ENCODE measurements around the gene APH1A.
"Not testable (repeated sequence)": the region's sequence is repeated elsewhere in the genome, so short reads cannot be mapped to it uniquely, and the experiment has no call there.

The APH1A gene

DNA sequence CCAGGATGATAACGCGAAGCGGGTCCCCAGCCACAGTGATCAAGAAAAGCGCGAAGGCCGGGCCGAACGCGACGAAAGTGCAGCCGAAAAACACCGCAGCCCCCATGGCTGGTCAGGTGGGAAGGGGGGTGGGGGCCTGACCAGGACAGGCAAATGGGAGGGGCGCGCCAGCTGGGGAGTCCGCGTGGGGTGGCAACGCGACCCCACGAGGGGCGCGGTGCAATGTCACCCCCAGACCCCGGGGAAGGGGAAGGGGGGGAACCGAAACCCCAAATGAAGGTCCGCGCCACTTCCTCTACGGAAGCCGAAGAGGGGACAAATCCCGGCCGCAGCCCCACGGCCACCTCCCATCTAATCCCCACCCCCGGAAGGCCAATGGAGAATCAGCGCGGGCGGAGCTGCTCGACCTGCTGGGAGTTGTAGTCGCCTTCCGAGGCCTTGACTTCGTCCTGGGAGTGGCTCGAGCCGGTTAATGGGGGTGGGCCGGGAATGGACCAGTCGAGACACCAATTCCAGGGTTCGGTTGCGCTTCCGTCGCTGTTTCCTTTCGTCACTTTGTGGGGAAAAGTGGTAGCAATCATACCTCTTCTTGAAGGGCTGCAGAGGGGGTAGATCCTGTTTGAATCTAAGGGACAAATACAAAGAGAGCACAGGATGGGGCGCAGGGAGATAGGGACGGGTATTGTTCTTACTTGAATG, at the start of gene APH1A:
Gene APH1A (minus strand): TSS at position 312 of the 699 bp plus-strand sequence. CDS start 206 bp downstream, at position 106.
- peak within 1 kb of the TSS; percentile 68 for H3K4me3 ChIP-seq (ENCODE audit: low read length)
- no peak for TF ChIP-seq ZNF274 (IDR thresholded peaks at IDR 0.05; ENCODE audit: low read depth, low read length)

DNA sequence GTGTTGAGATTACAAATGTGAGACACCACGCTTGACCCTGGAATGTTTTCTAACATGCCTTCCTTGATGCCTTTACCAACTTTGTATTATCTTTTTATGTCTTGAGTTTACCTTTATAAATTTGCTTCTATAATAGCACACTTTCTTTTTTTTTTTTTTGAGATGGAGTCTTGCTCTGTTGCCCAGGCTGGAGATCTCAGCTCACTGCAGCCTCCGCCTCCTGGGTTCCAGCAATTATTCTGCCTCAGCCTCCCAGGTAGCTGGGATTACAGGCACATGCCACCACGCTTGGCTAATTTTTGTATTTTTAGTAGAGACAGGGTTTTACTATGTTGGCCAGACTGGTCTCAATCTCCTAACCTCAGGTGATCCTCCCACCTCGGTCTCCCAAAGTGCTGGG, 45.9 kb upstream of the APH1A start:
- not testable (repeated sequence) for H3K4me3 ChIP-seq (ENCODE audit: low read length)

DNA sequence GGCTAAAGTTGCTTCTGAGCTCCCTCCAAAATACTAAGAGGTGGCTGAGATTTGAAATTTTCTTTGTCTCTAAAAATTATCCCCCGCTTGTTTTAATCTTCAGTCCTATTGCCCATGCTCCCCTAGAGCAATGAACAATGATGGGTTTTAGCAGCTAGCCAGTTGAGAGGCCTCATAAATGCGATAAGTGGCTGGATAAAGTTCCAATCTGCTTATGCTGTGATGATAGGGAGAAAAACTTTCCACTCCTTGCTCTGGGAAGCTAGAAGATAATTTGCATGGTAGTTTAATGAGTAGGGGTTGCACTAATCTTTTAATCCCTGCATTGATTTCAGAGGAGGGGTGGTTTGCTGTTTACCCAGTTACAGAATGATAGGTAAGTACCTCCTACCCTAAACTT, 42.9 kb upstream of the APH1A start:
- H3K4me3 ChIP-seq (ENCODE audit: low read length), result no peak overlapping the region
- no peak for TF ChIP-seq ZNF274 (IDR thresholded peaks at IDR 0.05; ENCODE audit: low read depth, low read length)

DNA sequence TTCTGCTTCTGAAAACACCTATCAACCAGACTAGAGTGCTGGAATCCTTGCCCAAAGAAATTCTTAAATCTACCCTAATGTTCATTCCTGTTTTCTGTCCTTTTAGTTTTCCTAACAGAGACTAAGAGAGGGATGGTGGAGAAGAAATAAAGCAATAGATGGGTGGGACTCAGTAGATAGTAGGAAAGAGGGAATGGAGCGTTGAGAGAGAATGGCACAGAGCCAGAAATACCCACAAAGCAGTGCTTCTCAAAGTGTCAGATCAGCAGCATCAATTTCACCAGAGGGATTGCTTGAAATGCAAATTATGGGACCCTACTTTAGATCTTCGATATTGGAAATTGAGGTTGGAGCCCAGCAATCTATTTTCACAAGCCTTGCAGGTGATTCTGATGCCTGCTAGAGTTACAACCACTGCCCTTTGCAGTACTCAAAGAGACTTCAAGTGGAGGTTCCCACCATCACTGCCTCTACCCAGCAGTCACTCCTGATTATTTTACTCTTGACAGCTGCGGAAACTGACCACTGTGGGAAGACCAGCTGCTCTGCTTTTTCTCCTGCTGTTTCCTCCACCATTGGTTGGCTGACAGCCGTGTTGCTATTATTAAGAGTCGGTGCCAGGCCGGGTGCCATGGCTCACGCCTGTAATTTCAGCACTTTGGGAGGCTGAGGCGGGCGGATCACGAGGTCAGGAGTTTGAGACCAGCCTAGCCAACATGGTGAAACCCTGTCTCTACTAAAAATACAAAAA, 41.1 kb upstream of the APH1A start:
- H3K4me3 ChIP-seq (ENCODE audit: low read length), result no peak overlapping the region
- TF ChIP-seq ZNF274 (IDR thresholded peaks at IDR 0.05; ENCODE audit: low read depth, low read length), result no peak

GRCh38 chr1:150308585-150308984, 39.8 kb upstream of the APH1A start:
- H3K4me3 ChIP-seq (ENCODE audit: low read length), result not testable (repeated sequence)

GRCh38 chr1:150302902-150303301, 34.1 kb upstream of the APH1A start:
- no peak overlapping the region for H3K4me3 ChIP-seq (ENCODE audit: low read length)

DNA sequence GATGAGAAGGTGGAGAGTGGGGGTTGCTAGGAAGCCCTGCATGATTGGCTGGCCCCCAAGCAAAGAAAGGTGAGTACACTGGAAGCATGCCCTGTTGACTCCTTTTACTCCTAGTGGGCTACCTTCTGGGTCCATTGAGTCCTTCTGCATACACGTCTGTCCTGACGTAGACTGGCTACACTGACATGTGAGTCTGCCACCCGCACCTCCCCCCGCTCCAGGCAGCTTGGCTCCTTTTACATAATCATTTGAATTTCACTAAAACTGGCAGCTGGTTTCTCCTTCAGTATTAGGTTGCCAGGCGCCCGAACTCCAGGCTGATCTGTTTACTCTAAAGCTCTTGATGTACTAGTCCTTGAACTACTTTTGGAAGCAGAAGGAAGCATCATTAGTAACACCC, 33.5 kb upstream of the APH1A start:
- H3K4me3 ChIP-seq (ENCODE audit: low read length), result no peak overlapping the region
- TF ChIP-seq ZNF274 (IDR thresholded peaks at IDR 0.05; ENCODE audit: low read depth, low read length), result no peak

More at GRCh38 chr1:150302902-150303301, 34.1 kb upstream of the APH1A start:
- TF ChIP-seq ZNF274 (IDR thresholded peaks at IDR 0.05; ENCODE audit: low read depth, low read length), result no peak

DNA sequence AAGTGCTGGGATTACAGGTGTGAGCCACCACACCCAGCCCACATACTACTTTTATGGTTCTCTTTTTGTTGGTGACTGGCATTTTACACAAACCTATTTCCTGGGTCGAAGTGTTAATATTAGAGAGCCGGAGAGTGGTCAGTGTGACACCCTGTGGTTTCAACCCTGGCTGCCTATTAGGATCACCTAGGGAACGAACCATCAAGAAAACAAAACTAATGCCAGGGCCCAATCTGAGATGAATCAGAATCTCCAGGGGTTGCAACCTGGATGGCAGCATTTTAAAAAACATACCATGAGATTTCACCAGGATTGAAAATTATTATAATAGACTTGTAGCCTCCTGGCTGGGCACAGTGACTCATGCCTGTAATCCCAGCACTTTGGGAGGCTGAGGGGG, 30.9 kb upstream of the APH1A start:
- H3K4me3 ChIP-seq (ENCODE audit: low read length), result no peak overlapping the region
- TF ChIP-seq ZNF274 (IDR thresholded peaks at IDR 0.05; ENCODE audit: low read depth, low read length), result no peak

DNA sequence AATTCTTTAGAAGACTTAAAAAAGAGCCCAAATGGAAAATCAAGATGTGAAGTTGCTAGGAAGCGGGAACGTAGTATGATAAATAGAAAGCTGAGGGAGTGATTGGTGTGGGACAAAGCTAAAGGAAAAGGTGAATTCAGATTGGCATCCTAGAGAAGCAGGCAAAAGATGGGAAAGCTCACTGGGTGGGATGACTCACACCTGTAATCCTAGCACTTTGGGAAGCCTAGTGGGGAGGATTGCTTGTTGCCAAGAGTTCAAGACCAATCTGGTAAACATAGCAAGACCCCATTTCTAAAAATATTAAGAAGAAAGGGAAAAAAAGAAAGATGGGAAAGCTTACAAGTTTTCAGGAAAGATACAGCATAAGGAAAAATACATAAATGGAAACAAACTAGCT, 26.7 kb upstream of the APH1A start:
- H3K4me3 ChIP-seq (ENCODE audit: low read length), result no peak overlapping the region
- no peak for TF ChIP-seq ZNF274 (IDR thresholded peaks at IDR 0.05; ENCODE audit: low read depth, low read length)

- no peak for TF ChIP-seq ZNF274 (IDR thresholded peaks at IDR 0.05; ENCODE audit: low read depth, low read length)
- H3K4me3 ChIP-seq (ENCODE audit: low read length), result peak within 1 kb of the TSS; percentile 90
Observed at GRCh38 chr1:150293433-150294253, 24.8 kb upstream of the APH1A start, which contains the start of gene MRPS21. Gene MRPS21, plus strand, starts transcription at chr1:150293861. Its CDS starts 506 bp downstream, at chr1:150294367.

- TF ChIP-seq ZNF274 (IDR thresholded peaks at IDR 0.05; ENCODE audit: low read depth, low read length), result no peak
- no peak overlapping the region for H3K4me3 ChIP-seq (ENCODE audit: low read length)
Observed at GRCh38 chr1:150288822-150289221, 20.0 kb upstream of the APH1A start.

- H3K4me3 ChIP-seq (ENCODE audit: low read length), result no peak overlapping the region
Observed at GRCh38 chr1:150288382-150288781, 19.6 kb upstream of the APH1A start.

GRCh38 chr1:150283260-150283659, 14.4 kb upstream of the APH1A start:
- no peak for TF ChIP-seq ZNF274 (IDR thresholded peaks at IDR 0.05; ENCODE audit: low read depth, low read length)
- no peak overlapping the region for H3K4me3 ChIP-seq (ENCODE audit: low read length)

More at GRCh38 chr1:150288382-150288781, 19.6 kb upstream of the APH1A start:
- TF ChIP-seq ZNF274 (IDR thresholded peaks at IDR 0.05; ENCODE audit: low read depth, low read length), result no peak

GRCh38 chr1:150282558-150282958, 13.7 kb upstream of the APH1A start:
- H3K4me3 ChIP-seq (ENCODE audit: low read length), result no peak overlapping the region; the same call in 1 of the 2 replicates
- no peak for TF ChIP-seq ZNF274 (IDR thresholded peaks at IDR 0.05; ENCODE audit: low read depth, low read length)
